Skeletal muscle tissue (tissue), 4 donors: ENCODE measurements around the gene DDX55. TPM values are rescaled to one million over a fixed set of nuclear protein-coding genes. Genes with fewer than 3 reads are reported as not detected.
"Not testable (repeated sequence)": the region's sequence is repeated elsewhere in the genome, so short reads cannot be mapped to it uniquely, and the experiment has no call there.

Experiments used
- H3K27ac ChIP-seq: one replicate; pipeline ENCODE4 v1.7.0; 2013; ENCODE audit warnings: mild to moderate bottlenecking, low read depth, low read length, inconsistent platforms
- H3K27me3 ChIP-seq, 3 donors: one replicate each; pipeline ENCODE4 v1.7.0; 2013; ENCODE audit warnings: low read length in 3 of 3; ENCODE audit not compliant: control insufficient read depth in 3 of 3, insufficient read depth in 3 of 3
- H3K36me3 ChIP-seq, 3 donors: one replicate each; pipeline ENCODE4 v1.7.0; 2013; ENCODE audit warnings: low read length in 3 of 3; ENCODE audit not compliant: control insufficient read depth in 3 of 3, insufficient read depth in 3 of 3
- H3K4me1 ChIP-seq, 3 donors: one replicate each; pipeline ENCODE4 v1.7.0; 2013; ENCODE audit warnings: low read length in 3 of 3, mild to moderate bottlenecking in 3 of 3; ENCODE audit not compliant: control insufficient read depth in 3 of 3, insufficient read depth in 3 of 3
- H3K4me3 ChIP-seq, 3 donors: one replicate each; pipeline ENCODE4 v1.7.0; 2013; ENCODE audit warnings: low read length in 3 of 3
- H3K9ac ChIP-seq, 3 donors: one replicate each; pipeline ENCODE4 v1.7.0; 2013; ENCODE audit warnings: low read length in 3 of 3, mild to moderate bottlenecking in 3 of 3, moderate library complexity in 2 of 3, low read depth in 1 of 3
- H3K9me3 ChIP-seq, 3 donors: one replicate each; pipeline ENCODE4 v1.7.0; 2013; ENCODE audit warnings: low read length in 3 of 3; ENCODE audit not compliant: control insufficient read depth in 3 of 3
- total RNA-seq: library from RNA; depleted of rRNA; stranded (reverse); fragments of >200 nt; gene quantifications from one replicate; pipeline ENCODE4 v1.2.3, GENCODE V29; 2014
- donor health status: Osteomylitis.

DDX55 gene
- total RNA-seq, 1 donor from 2014 or later = 12.5 TPM

- Histone ChIP-seq H3K27ac (no peak overlapping the region), H3K4me1 (peaks cover 6 to 15% (median 11%) of the 10 kb centered on the region in 3 donors), H3K4me3 (no peak overlapping the region), H3K9ac (no peak overlapping the region), H3K27me3 (no peaks in the 10 kb centered on the region), H3K9me3 (no peaks in the 10 kb centered on the region), H3K36me3 (peaks cover 0 to 4% (median 4%) of the 10 kb centered on the region in 3 donors)
Observed at GRCh38 chr12:123578243-123578642, 23.7 kb upstream of the DDX55 start.

DNA sequence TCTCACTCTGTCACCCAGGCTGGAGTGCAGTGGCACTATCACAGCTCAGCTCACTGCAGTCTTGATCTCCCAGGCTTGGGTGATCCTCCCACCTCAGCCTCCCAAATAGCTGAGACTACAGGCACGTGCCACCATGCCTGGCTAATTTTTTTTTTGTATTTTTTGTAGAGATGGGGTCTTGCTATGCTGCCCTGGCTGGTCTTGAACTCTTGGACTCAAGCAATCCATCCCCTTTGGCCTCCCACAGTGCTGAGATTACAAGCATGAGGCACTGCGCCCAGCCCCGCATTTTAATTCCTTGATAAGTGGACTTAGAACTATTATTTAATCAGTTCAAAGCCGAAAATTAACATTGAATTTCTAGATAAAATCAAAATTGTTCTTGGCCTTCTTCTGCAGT, 23.1 kb upstream of the DDX55 start:
- H3K4me1 ChIP-seq = peaks cover 8 to 17% (median 12%) of the 10 kb centered on the region in 3 donors
- not testable (repeated sequence) for H3K36me3 ChIP-seq, H3K4me3 ChIP-seq, H3K9me3 ChIP-seq, H3K9ac ChIP-seq, H3K27ac ChIP-seq, H3K27me3 ChIP-seq

GRCh38 chr12:123580772-123581171, 21.1 kb upstream of the DDX55 start:
- Histone ChIP-seq H3K4me3 (no peak overlapping the region), H3K4me1 (peaks cover 15 to 26% (median 20%) of the 10 kb centered on the region in 3 donors), H3K9me3 (no peaks in the 10 kb centered on the region), H3K27ac (no peak overlapping the region), H3K9ac (no peak overlapping the region), H3K27me3 (no peaks in the 10 kb centered on the region), H3K36me3 (peaks cover 0 to 4% (median 4%) of the 10 kb centered on the region in 3 donors)

GRCh38 chr12:123591702-123592481, 10.0 kb upstream of the DDX55 start:
- no peaks in the 10 kb centered on the region for H3K27me3 ChIP-seq
- no peaks in the 10 kb centered on the region for H3K9me3 ChIP-seq
- H3K9ac ChIP-seq = no peak overlapping the region
- no peak overlapping the region for H3K27ac ChIP-seq
- peaks cover 26 to 60% (median 51%) of the 10 kb centered on the region in 3 donors for H3K36me3 ChIP-seq
- H3K4me3 ChIP-seq = no peak overlapping the region
- H3K4me1 ChIP-seq = peaks cover 6 to 10% (median 9%) of the 10 kb centered on the region in 3 donors

GRCh38 chr12:123595729-123596128, 6.2 kb upstream of the DDX55 start:
- peaks cover 28 to 52% (median 38%) of the 10 kb centered on the region in 3 donors for H3K36me3 ChIP-seq
- no peaks in the 10 kb centered on the region for H3K9me3 ChIP-seq
- H3K4me1 ChIP-seq = peaks cover under 1% of the 10 kb centered on the region in 3 donors
- H3K9ac ChIP-seq = peak overlapping the region in 1 of 3 donors; percentile 21
- H3K27me3 ChIP-seq = no peaks in the 10 kb centered on the region
- no peak overlapping the region for H3K27ac ChIP-seq
- H3K4me3 ChIP-seq = no peak overlapping the region

DNA sequence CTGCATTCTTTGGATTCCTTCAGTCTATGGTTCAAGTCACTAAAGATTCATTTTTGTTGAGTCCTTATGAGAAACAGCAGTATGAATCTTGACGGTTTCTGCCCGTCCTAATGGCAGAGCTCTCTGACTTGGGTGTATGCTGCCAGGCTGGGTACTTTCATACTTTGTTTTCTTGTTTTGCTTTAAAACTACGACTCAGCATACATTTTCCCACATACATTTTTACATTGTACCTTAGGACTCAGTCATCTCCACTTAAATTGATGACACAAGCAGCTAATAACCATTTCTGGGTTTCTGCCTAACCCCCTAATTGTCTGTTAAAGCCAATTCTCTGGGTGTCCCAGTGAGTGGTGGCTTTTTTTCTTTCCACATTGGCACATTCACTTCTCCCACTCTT, 4.8 kb upstream of the DDX55 start:
- Histone ChIP-seq H3K4me3 (no peak overlapping the region), H3K9me3 (no peaks in the 10 kb centered on the region), H3K36me3 (peaks cover 23 to 41% (median 29%) of the 10 kb centered on the region in 3 donors), H3K4me1 (peaks cover 7 to 13% (median 9%) of the 10 kb centered on the region in 3 donors), H3K27ac (no peak overlapping the region), H3K9ac (no peak overlapping the region), H3K27me3 (no peaks in the 10 kb centered on the region)

- no peak overlapping the region for H3K9ac ChIP-seq
- no peak overlapping the region for H3K4me3 ChIP-seq
- H3K27ac ChIP-seq = no peak overlapping the region
- H3K9me3 ChIP-seq = no peaks in the 10 kb centered on the region
- peaks cover 19 to 32% (median 28%) of the 10 kb centered on the region in 3 donors for H3K36me3 ChIP-seq
- H3K27me3 ChIP-seq = no peaks in the 10 kb centered on the region
- H3K4me1 ChIP-seq = peaks cover 19 to 27% (median 20%) of the 10 kb centered on the region in 3 donors
Observed at GRCh38 chr12:123598522-123598921, 3.4 kb upstream of the DDX55 start.

DNA sequence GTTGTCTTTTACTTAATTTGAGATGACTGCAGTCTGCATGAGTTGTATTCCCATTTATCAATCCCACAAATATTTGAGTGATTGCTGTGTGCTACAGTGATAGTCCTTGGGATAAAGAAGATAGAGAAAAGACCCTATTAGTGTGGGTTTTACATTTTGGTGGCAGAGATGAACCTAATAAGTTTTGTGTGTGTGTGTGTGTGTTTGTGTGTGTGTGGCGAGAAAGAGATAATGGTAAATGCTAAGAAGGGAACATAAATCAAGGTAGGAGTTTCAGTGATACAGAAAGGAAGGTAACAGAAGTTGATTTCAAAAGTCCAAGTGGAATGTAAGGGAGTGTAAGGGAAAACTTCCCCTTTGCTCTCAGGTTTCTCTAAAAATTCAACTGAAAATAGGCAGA, 2.6 kb upstream of the DDX55 start:
- Histone ChIP-seq H3K27me3 (no peaks in the 10 kb centered on the region), H3K9me3 (no peaks in the 10 kb centered on the region), H3K27ac (no peak overlapping the region), H3K36me3 (peaks cover 21 to 30% (median 28%) of the 10 kb centered on the region in 3 donors), H3K4me1 (peaks cover 19 to 29% (median 20%) of the 10 kb centered on the region in 3 donors), H3K9ac (peak overlapping the region in 1 of 3 donors; percentile 33), H3K4me3 (no peak overlapping the region)

GRCh38 chr12:123599721-123600120, 2.2 kb upstream of the DDX55 start:
- Histone ChIP-seq H3K4me3 (no peak overlapping the region), H3K9me3 (no peaks in the 10 kb centered on the region), H3K4me1 (peaks cover 19 to 29% (median 20%) of the 10 kb centered on the region in 3 donors), H3K9ac (peak overlapping the region in 1 of 3 donors; percentile 33), H3K27ac (no peak overlapping the region), H3K36me3 (peaks cover 22 to 30% (median 28%) of the 10 kb centered on the region in 3 donors), H3K27me3 (no peaks in the 10 kb centered on the region)

DNA sequence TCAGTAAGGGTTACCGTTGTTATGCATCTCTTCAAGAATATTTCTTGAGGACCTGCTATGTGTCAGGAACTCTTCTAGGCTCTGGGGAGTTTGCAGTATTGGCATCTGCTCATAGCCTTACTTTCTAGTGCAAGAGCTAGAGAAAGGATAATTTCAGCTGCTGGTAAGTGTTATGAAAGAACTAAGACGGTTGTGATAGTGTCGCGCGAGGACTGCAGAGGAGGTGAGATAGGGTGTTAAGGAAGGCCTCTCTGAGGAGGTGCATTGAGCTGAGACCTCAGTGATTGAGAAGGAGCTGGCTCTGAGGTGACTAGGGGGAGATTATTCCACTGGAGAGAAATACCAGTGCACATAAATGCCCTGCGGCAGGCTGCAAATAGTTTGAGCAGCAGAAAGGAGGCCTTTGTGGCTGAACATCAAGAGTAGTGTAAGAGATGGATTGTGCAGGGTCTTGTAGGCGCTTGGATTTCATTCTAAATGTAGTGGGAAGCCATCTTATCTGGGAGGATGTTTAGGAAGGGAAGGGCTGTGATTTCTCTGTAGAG, 824 bp downstream of the DDX55 start:
- Histone ChIP-seq H3K27me3 (no peaks in the 10 kb centered on the region), H3K4me3 (peak overlapping the region; percentile 96 to 100 (median 99)), H3K36me3 (peaks cover 22 to 32% (median 28%) of the 10 kb centered on the region in 3 donors), H3K4me1 (peaks cover 19 to 29% (median 20%) of the 10 kb centered on the region in 3 donors), H3K27ac (peak overlapping the region; percentile 88), H3K9me3 (no peaks in the 10 kb centered on the region), H3K9ac (peak overlapping the region; percentile 98 to 99 (median 98))
